Measurements from ENCODE around the gene POMT2.

Gene POMT2

GRCh38 chr14:77267937-77268699 lies 52.6 kb downstream of the POMT2 start:
- in situ Hi-C loops (cut with MboI; ENCODE audit: low pct_unique_long_range_greater_than_20kb, low sequenced_read_pairs, unreplicated experiment): no loop called here
- no peak for TF ChIP-seq CTCF (IDR thresholded peaks at IDR 0.05; ENCODE audit: extremely low read depth, insufficient read depth, missing control alignments)

GRCh38 chr14:77266336-77266735 lies 54.3 kb downstream of the POMT2 start:
- in situ Hi-C loops (cut with MboI; ENCODE audit: low pct_unique_long_range_greater_than_20kb, low sequenced_read_pairs, unreplicated experiment): no loop called here
- DNase-seq (ENCODE audit: low spot score): no peak
- no peak for TF ChIP-seq CTCF (IDR thresholded peaks at IDR 0.05; ENCODE audit: extremely low read depth, insufficient read depth, missing control alignments)

More at GRCh38 chr14:77267937-77268699, 52.6 kb downstream of the POMT2 start:
- DNase-seq (ENCODE audit: low spot score): no peak

- TF ChIP-seq CTCF (IDR thresholded peaks at IDR 0.05; ENCODE audit: extremely low read depth, insufficient read depth, missing control alignments): no peak
- DNase-seq (ENCODE audit: low spot score): no peak
- in situ Hi-C loops (cut with MboI; ENCODE audit: low pct_unique_long_range_greater_than_20kb, low sequenced_read_pairs, unreplicated experiment): no loop called here
Observed at GRCh38 chr14:77265561-77266335, 54.9 kb downstream of the POMT2 start.

- DNase-seq (ENCODE audit: low spot score): no peak
- in situ Hi-C loops (cut with MboI; ENCODE audit: low pct_unique_long_range_greater_than_20kb, low sequenced_read_pairs, unreplicated experiment): no loop called here
- TF ChIP-seq CTCF (IDR thresholded peaks at IDR 0.05; ENCODE audit: extremely low read depth, insufficient read depth, missing control alignments): no peak
Observed at GRCh38 chr14:77265187-77265515, 55.5 kb downstream of the POMT2 start.

GRCh38 chr14:77264466-77265186 lies 56.1 kb downstream of the POMT2 start:
- in situ Hi-C loops (cut with MboI; ENCODE audit: low pct_unique_long_range_greater_than_20kb, low sequenced_read_pairs, unreplicated experiment): no loop called here
- TF ChIP-seq CTCF (IDR thresholded peaks at IDR 0.05; ENCODE audit: extremely low read depth, insufficient read depth, missing control alignments): no peak
- no peak for DNase-seq (ENCODE audit: low spot score)

GRCh38 chr14:77260631-77261030 lies 60.1 kb downstream of the POMT2 start:
- DNase-seq (ENCODE audit: low spot score): no peak
- in situ Hi-C loops (cut with MboI; ENCODE audit: low pct_unique_long_range_greater_than_20kb, low sequenced_read_pairs, unreplicated experiment): no loop called here

More at GRCh38 chr14:77260631-77261030, 60.1 kb downstream of the POMT2 start:
- no peak for TF ChIP-seq CTCF (IDR thresholded peaks at IDR 0.05; ENCODE audit: extremely low read depth, insufficient read depth, missing control alignments)
